DND-41 (cell line): ENCODE results near the gene SLC26A1.

Source experiments
- ATAC-seq: fragments of 200-7000 bp; cut with Tn5 transposase; 3 replicates; pipeline ENCODE4 v1.9.1; 2021; ENCODE audit warnings: low read depth; ENCODE audit not compliant: insufficient read depth
- DNase-seq: peaks from one replicate; pipeline ENCODE4 v3.0.0-alpha.2; 2020
- H2AFZ ChIP-seq: 2 replicates; pipeline ENCODE4 v1.6.0; 2012; ENCODE audit warnings: low read depth, low read length
- H3K27ac ChIP-seq: 2 replicates; pipeline ENCODE4 v1.5.1; 2012; ENCODE audit warnings: low read length, inconsistent platforms
- H3K27me3 ChIP-seq: fragments of 200-600 bp; sonication (generic); 2 replicates; pipeline ENCODE4 v1.6.0; 2012; ENCODE audit warnings: low read length, mild to moderate bottlenecking, inconsistent platforms; ENCODE audit not compliant: insufficient read depth, poor library complexity
- H3K36me3 ChIP-seq: 2 replicates; pipeline ENCODE4 v1.5.1; 2012; ENCODE audit warnings: low read length, inconsistent platforms; ENCODE audit not compliant: insufficient read depth
- H3K4me1 ChIP-seq: 2 replicates; pipeline ENCODE4 v1.5.1; 2012; ENCODE audit warnings: mild to moderate bottlenecking, low read length; ENCODE audit not compliant: insufficient read depth
- H3K4me2 ChIP-seq: 2 replicates; pipeline ENCODE4 v1.6.0; 2012; ENCODE audit warnings: mild to moderate bottlenecking, moderate library complexity, low read length, inconsistent platforms; ENCODE audit not compliant: insufficient read depth
- H3K4me3 ChIP-seq, 2 experiments: fragments of 200-600 bp in 1 of 2; shearing (Covaris generic) in 1 of 2; 2 replicates each; pipeline ENCODE4 v1.5.1; 2012 to 2016; ENCODE audit warnings: inconsistent platforms in 2 of 2, low read length in 2 of 2, mild to moderate bottlenecking in 2 of 2, low read depth in 1 of 2, moderate library complexity in 1 of 2
- H3K79me2 ChIP-seq: 2 replicates; pipeline ENCODE4 v1.6.0; 2012; ENCODE audit warnings: low read length, inconsistent platforms; ENCODE audit not compliant: insufficient read depth
- H3K9ac ChIP-seq: 2 replicates; pipeline ENCODE4 v1.6.0; 2012; ENCODE audit warnings: low read depth, mild to moderate bottlenecking, inconsistent platforms, low read length, moderate library complexity
- H3K9me3 ChIP-seq: 2 replicates; pipeline ENCODE4 v1.5.1; 2012; ENCODE audit warnings: low read length, moderate library complexity, mild to moderate bottlenecking, inconsistent platforms; ENCODE audit not compliant: insufficient read depth, severe bottlenecking
- H4K20me1 ChIP-seq: 2 replicates; pipeline ENCODE4 v1.6.0; 2012; ENCODE audit warnings: low read length; ENCODE audit not compliant: insufficient read depth
- CTCF ChIP-seq: IDR thresholded peaks from 2 replicates; pipeline ENCODE4 v1.5.1; 2012; ENCODE audit warnings: borderline replicate concordance, low read length, moderate library complexity, mild to moderate bottlenecking; ENCODE audit not compliant: poor library complexity, severe bottlenecking; ENCODE audit errors: extremely low read depth
- EZH2 ChIP-seq: IDR thresholded peaks from 3 replicates; pipeline ENCODE4 v1.6.1; 2012; ENCODE audit warnings: borderline replicate concordance, low read depth, mild to moderate bottlenecking, moderate library complexity, low read length, inconsistent platforms; ENCODE audit not compliant: severe bottlenecking

The SLC26A1 gene

GRCh38 chr4:984336-985054 lies 8.7 kb downstream of the SLC26A1 start:
- no peak overlapping the region for H3K27ac ChIP-seq

GRCh38 chr4:982814-983213 lies 10.4 kb downstream of the SLC26A1 start:
- H3K4me2 ChIP-seq, result no peak overlapping the region
- H3K27me3 ChIP-seq, result no peaks in the 10 kb centered on the region
- peaks cover 5% of the 10 kb centered on the region for H4K20me1 ChIP-seq
- TF ChIP-seq CTCF (no peak), EZH2 (no peak)
- no peak overlapping the region for H3K27ac ChIP-seq
- no peak overlapping the region for H2AFZ ChIP-seq
- H3K36me3 ChIP-seq, result no peaks in the 10 kb centered on the region
- ATAC-seq (no peak), DNase-seq (no peak)
- no peak overlapping the region for H3K9ac ChIP-seq
- H3K79me2 ChIP-seq, result peaks cover 19% of the 10 kb centered on the region
- H3K9me3 ChIP-seq, result no peaks in the 10 kb centered on the region
- peaks cover 24% of the 10 kb centered on the region for H3K4me1 ChIP-seq
- no peak overlapping the region for H3K4me3 ChIP-seq

More at GRCh38 chr4:984336-985054, 8.7 kb downstream of the SLC26A1 start:
- no peak for ATAC-seq
- TF ChIP-seq EZH2, result no peak
- no peak for TF ChIP-seq CTCF
- peaks cover 27% of the 10 kb centered on the region for H3K79me2 ChIP-seq
- H3K27me3 ChIP-seq, result no peaks in the 10 kb centered on the region
- peak overlapping the region; percentile 83; the same call in 1 of the 2 replicates for H3K4me2 ChIP-seq
- no peaks in the 10 kb centered on the region for H3K9me3 ChIP-seq
- H3K4me3 ChIP-seq, result no peak overlapping the region
- no peak overlapping the region for H2AFZ ChIP-seq
- peaks cover 16% of the 10 kb centered on the region for H4K20me1 ChIP-seq
- peaks cover 5% of the 10 kb centered on the region; the same call in 1 of the 2 replicates for H3K36me3 ChIP-seq
- peaks cover 34% of the 10 kb centered on the region for H3K4me1 ChIP-seq
- DNase-seq, result no peak
- no peak overlapping the region for H3K9ac ChIP-seq

- H3K27me3 ChIP-seq, result no peaks in the 10 kb centered on the region
- DNase-seq (no peak), ATAC-seq (no peak)
- no peaks in the 10 kb centered on the region for H3K9me3 ChIP-seq
- H3K36me3 ChIP-seq, result no peaks in the 10 kb centered on the region
- no peak overlapping the region for H3K9ac ChIP-seq
- H2AFZ ChIP-seq, result no peak overlapping the region
- no peak overlapping the region for H3K4me3 ChIP-seq
- H3K4me2 ChIP-seq, result no peak overlapping the region
- peaks cover 14% of the 10 kb centered on the region for H3K79me2 ChIP-seq
- no peaks in the 10 kb centered on the region for H4K20me1 ChIP-seq
- H3K27ac ChIP-seq, result no peak overlapping the region
- TF ChIP-seq EZH2, result no peak
- no peak for TF ChIP-seq CTCF
- H3K4me1 ChIP-seq, result peaks cover 19% of the 10 kb centered on the region
Measured at GRCh38 chr4:982291-982690, 10.9 kb downstream of the SLC26A1 start.
